Activated naive CD4-positive, alpha-beta T cell treated with anti-CD3 and anti-CD28 coated beads, Interleukin-2, amount 50 U/mL, for 72 hours (primary cell): ENCODE data around the gene ISYNA1. TPM values are rescaled to one million over a fixed set of nuclear protein-coding genes. Genes with fewer than 3 reads are reported as not detected.
A peak's percentile ranks its signal among the peaks of the same experiment; 100 is the strongest.

Source experiments
- ATAC-seq, 2 donors: fragments of 150-1000 bp; cut with Tn5 transposase; 2 replicates each; pipeline ENCODE4 v1.10.0; 2021; ENCODE audit warnings: mild to moderate bottlenecking in 2 of 2, moderate library complexity in 2 of 2
- DNase-seq, 2 donors: peaks; one replicate each; pipeline ENCODE4 v3.0.0; 2021 to 2022; ENCODE audit warnings: low spot score in 2 of 2
- H3K27ac Mint-ChIP-seq, 2 donors: one replicate each; pipeline ENCODE4 v1.8.0; 2022; ENCODE audit warnings: mild to moderate bottlenecking in 2 of 2, mixed read lengths in 2 of 2
- H3K36me3 Mint-ChIP-seq, 2 donors: one replicate each; pipeline ENCODE4 v1.8.0; 2022; ENCODE audit warnings: mixed read lengths in 2 of 2
- H3K9me3 Mint-ChIP-seq, 2 donors: one replicate each; pipeline ENCODE4 v1.8.0; 2022; ENCODE audit warnings: mixed read lengths in 2 of 2
- total RNA-seq, 2 donors: library from RNA; stranded (reverse); gene quantifications; one replicate each; pipeline ENCODE4 v1.2.3, GENCODE V29; 2022

The ISYNA1 gene
- total RNA-seq, 2 donors from 2014 or later, result 19.7 to 30.8 TPM

- peak overlapping the region; percentile 21 to 91 for H3K27ac Mint-ChIP-seq
- no peak for ATAC-seq
These were observed 35.2 kb upstream of the ISYNA1 start for GRCh38 chr19:18473003-18473705.

GRCh38 chr19:18470787-18471186 lies 32.9 kb upstream of the ISYNA1 start:
- Mint-ChIP-seq H3K27ac (no peak overlapping the region), H3K9me3 (no peaks in the 10 kb centered on the region), H3K36me3 (no peaks in the 10 kb centered on the region)
- DNase-seq (no peak), ATAC-seq (no peak)

More at GRCh38 chr19:18473003-18473705, 35.2 kb upstream of the ISYNA1 start:
- Mint-ChIP-seq H3K9me3 (no peaks in the 10 kb centered on the region), H3K36me3 (no peaks in the 10 kb centered on the region)
- DNase-seq, result no peak

- no peaks in the 10 kb centered on the region for H3K36me3 Mint-ChIP-seq
- ATAC-seq (peak; percentile 67 to 68), DNase-seq (peak in 1 of 2 donors; percentile 72)
- no peaks in the 10 kb centered on the region for H3K9me3 Mint-ChIP-seq
- peak overlapping the region; percentile 15 to 63 for H3K27ac Mint-ChIP-seq
These were observed 31.3 kb upstream of the ISYNA1 start for GRCh38 chr19:18469069-18469846.

- DNase-seq (no peak), ATAC-seq (peak in 1 of 2 donors; percentile 11)
- Mint-ChIP-seq H3K36me3 (no peaks in the 10 kb centered on the region), H3K27ac (peak overlapping the region in 1 of 2 donors; percentile 82), H3K9me3 (no peaks in the 10 kb centered on the region)
These were observed 30.6 kb upstream of the ISYNA1 start for GRCh38 chr19:18468517-18468916.

- no peaks in the 10 kb centered on the region for H3K36me3 Mint-ChIP-seq
- peak overlapping the region; percentile 44 to 82 for H3K27ac Mint-ChIP-seq
- no peak for ATAC-seq
- no peaks in the 10 kb centered on the region for H3K9me3 Mint-ChIP-seq
- DNase-seq, result no peak
These were observed 30.0 kb upstream of the ISYNA1 start for GRCh38 chr19:18467978-18468377.

- ATAC-seq (no peak), DNase-seq (no peak)
- Mint-ChIP-seq H3K36me3 (peaks cover 0 to 5% of the 10 kb centered on the region in 2 donors), H3K9me3 (no peaks in the 10 kb centered on the region), H3K27ac (peak overlapping the region in 1 of 2 donors; percentile 44)
These were observed 28.4 kb upstream of the ISYNA1 start for GRCh38 chr19:18466354-18466753.

DNA sequence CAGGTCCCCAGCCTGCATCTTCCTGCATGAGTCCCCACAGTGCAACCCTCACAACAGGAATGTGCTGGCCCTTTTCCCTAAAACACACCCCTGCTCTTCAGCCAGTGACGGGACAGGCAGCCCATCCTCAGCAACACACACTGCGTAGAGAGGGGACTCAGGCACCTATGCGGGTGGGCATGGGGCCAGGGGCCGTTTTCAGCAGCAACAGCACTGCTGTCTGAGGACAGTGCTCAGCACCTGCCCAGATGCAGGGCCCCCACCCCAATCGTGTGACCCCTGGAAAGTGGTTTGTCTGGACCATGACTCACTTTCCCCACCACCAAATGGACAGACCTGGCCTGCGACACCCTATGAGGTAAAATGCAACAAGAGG lies 28.0 kb upstream of the ISYNA1 start:
- Mint-ChIP-seq H3K27ac (peak overlapping the region in 1 of 2 donors; percentile 36), H3K36me3 (peaks cover 0 to 6% of the 10 kb centered on the region in 2 donors), H3K9me3 (no peaks in the 10 kb centered on the region)
- ATAC-seq, result no peak
- no peak for DNase-seq

DNA sequence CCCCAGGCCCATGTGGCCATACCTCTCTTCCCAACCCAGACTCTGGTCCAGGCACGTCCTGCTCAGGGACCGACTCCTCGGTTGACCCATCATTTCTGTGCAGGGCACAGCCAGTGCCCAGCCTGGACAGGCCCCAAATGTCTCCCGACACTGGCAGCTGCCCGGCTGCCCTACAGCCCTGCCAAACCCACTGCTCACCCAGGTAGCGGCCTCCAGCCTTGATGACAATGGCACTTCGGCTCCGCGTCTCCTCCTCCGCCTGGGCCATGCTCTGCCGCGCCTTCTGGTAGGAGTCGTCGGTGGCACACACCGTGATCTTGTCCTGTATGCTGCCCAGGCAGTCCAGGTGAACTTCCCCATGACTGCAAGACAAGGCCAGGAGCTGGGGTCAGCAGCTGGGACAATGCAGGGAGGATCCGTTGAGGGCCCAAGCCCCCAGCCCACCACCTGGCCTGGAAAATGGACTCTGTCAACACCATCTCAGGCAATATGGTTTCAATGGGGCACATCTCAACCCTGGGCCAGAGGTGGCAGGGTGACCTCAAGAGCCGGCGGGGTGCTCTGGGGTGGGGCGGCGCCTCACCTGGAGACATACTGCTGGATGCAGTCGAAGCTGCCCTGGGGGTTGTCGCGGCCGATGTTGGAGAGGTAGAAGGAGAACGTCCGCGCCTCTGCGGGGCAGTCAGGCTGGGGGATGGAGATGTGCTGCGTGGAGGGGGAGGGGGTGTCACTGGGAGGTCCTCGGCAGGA lies 27.5 kb upstream of the ISYNA1 start:
- ATAC-seq, result no peak
- no peak for DNase-seq
- H3K36me3 Mint-ChIP-seq, result peaks cover 0 to 6% of the 10 kb centered on the region in 2 donors
- peak overlapping the region; percentile 36 to 96 for H3K27ac Mint-ChIP-seq
- no peaks in the 10 kb centered on the region for H3K9me3 Mint-ChIP-seq

DNA sequence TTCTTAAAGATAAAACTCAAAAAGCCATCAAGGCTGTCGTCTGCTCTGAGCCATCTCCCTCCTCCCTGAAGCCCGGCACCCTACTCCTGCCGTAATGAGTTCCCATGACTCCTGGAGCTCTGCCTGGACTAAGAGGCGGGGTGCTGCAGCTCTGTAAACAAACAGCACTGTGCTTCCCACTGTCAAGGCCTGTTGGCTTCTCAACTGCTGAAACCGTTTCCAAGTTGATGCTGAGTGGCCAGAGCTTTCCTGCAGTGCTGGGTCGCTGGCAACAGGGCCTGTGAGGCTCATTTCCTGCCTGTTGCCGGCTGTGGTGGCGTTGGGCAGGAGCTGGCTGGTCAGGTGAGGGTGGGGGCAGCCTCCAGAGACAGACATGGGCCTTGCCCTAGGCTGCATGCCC lies 26.7 kb upstream of the ISYNA1 start:
- Mint-ChIP-seq H3K27ac (peak overlapping the region in 1 of 2 donors; percentile 36), H3K36me3 (peaks cover 0 to 6% of the 10 kb centered on the region in 2 donors), H3K9me3 (no peaks in the 10 kb centered on the region)
- DNase-seq (no peak), ATAC-seq (no peak)

GRCh38 chr19:18461471-18461870 lies 23.5 kb upstream of the ISYNA1 start:
- no peak for DNase-seq
- no peaks in the 10 kb centered on the region for H3K9me3 Mint-ChIP-seq
- peak overlapping the region in 1 of 2 donors; percentile 89 for H3K27ac Mint-ChIP-seq
- H3K36me3 Mint-ChIP-seq, result peaks cover 0 to 6% of the 10 kb centered on the region in 2 donors
- ATAC-seq, result peak in 1 of 2 donors; percentile 2

GRCh38 chr19:18460900-18461299 lies 23.0 kb upstream of the ISYNA1 start:
- peaks cover 0 to 6% of the 10 kb centered on the region in 2 donors for H3K36me3 Mint-ChIP-seq

GRCh38 chr19:18457483-18458331 lies 19.8 kb upstream of the ISYNA1 start:
- peak overlapping the region in 1 of 2 donors; percentile 48 for H3K27ac Mint-ChIP-seq
- no peaks in the 10 kb centered on the region for H3K9me3 Mint-ChIP-seq
- no peak for DNase-seq
- peaks cover 0 to 6% of the 10 kb centered on the region in 2 donors for H3K36me3 Mint-ChIP-seq
- no peak for ATAC-seq

More at GRCh38 chr19:18460900-18461299, 23.0 kb upstream of the ISYNA1 start:
- no peaks in the 10 kb centered on the region for H3K9me3 Mint-ChIP-seq
- DNase-seq, result no peak
- no peak for ATAC-seq
- no peak overlapping the region for H3K27ac Mint-ChIP-seq

DNA sequence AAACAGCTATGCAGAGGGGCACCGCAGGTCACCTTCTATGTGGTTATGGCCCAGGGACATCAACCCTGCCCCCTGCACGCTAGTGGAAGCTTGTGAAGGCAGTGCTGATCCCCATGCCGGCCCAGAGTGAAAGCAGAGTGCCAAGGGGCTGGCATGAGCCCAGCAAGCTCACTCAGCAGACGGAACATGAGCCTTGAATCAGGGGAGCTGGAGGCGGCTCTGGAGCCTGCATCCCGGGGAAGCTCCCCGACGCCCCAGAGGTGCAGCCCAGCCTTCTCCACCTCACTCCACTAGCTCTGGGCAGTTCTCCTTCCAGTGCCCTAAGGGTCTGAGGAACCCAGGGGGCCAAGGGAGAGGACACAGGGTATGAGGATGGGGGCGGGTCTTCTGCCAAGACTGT lies 19.0 kb upstream of the ISYNA1 start:
- Mint-ChIP-seq H3K9me3 (no peaks in the 10 kb centered on the region), H3K27ac (peak overlapping the region in 1 of 2 donors; percentile 60)
- ATAC-seq, result no peak

GRCh38 chr19:18456279-18456678 lies 18.3 kb upstream of the ISYNA1 start:
- Mint-ChIP-seq H3K36me3 (no peaks in the 10 kb centered on the region), H3K27ac (peak overlapping the region; percentile 68 to 90), H3K9me3 (no peaks in the 10 kb centered on the region)
- DNase-seq (no peak), ATAC-seq (no peak)

More for the DNA sequence above, 19.0 kb upstream of the ISYNA1 start:
- DNase-seq, result no peak
- peaks cover 0 to 6% of the 10 kb centered on the region in 2 donors for H3K36me3 Mint-ChIP-seq

DNA sequence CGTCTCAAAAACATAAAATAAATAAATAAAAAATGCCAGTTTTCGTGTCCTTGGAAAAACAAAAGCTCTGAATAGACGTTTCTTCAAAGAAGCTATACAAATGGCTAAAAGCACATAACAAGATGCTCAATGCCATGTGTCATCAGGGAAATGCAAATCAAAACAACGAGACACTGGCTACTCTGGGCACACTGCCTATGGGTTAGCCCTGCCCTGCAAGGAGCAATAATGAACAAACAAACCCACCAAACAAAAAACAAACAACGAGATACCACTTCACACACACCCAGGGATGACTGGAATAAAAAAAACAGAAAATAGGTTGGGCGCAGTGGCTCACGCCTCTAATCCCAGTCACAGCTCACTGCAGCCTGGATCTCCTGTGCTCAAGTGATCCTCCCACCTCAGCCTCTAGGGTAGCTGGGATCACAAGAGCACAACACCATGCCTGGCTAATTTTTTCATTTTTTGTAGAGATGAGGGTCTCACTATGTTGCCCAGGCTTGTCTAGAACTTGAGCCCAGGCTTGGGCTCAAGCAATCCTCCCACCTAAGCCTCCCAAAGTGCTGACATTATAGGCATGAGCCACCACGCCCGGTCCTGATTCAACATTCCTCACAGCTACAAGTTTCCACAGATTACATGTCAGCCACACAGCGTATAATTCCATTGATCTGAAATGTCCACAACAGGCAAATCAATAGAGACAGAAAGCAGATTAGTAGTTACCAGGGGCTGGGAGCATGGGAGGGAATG lies 15.5 kb upstream of the ISYNA1 start:
- ATAC-seq, result no peak
- Mint-ChIP-seq H3K36me3 (no peaks in the 10 kb centered on the region), H3K27ac (peak overlapping the region in 1 of 2 donors; percentile 77), H3K9me3 (no peaks in the 10 kb centered on the region)
- DNase-seq, result no peak
